GM23338 (cell line): ENCODE data around the gene HELQ. TPM values are rescaled to one million over a fixed set of nuclear protein-coding genes. Genes with fewer than 3 reads are reported as not detected.

Source experiments
- ATAC-seq: fragments of 200-7000 bp; cut with Tn5 transposase; 3 replicates; pipeline ENCODE4 v1.9.1; 2020
- DNase-seq: peaks from one replicate; pipeline ENCODE4 v3.0.0-alpha.2; 2015; ENCODE audit warnings: low spot score
- H2AFZ ChIP-seq: fragments of 200-600 bp; sonication (generic); 2 replicates; pipeline ENCODE4 v1.8.0; 2016; ENCODE audit warnings: antibody characterized with exemption, mild to moderate bottlenecking, moderate library complexity
- H3F3A ChIP-seq: fragments of 200-600 bp; sonication (generic); replicated peaks from 2 replicates; pipeline ENCODE4 v1.8.0; 2017; ENCODE audit warnings: antibody characterized with exemption, mixed run types, low read depth
- H3K27ac ChIP-seq: fragments of 200-600 bp; sonication (generic); 2 replicates; pipeline ENCODE4 v1.6.1; 2016; ENCODE audit warnings: low read depth
- H3K27me3 ChIP-seq: fragments of 200-600 bp; sonication (generic); 2 replicates; pipeline ENCODE4 v1.8.0; 2016; ENCODE audit warnings: mild to moderate bottlenecking, mixed run types, moderate library complexity; ENCODE audit not compliant: insufficient read depth
- H3K36me3 ChIP-seq: fragments of 200-600 bp; sonication (generic); 2 replicates; pipeline ENCODE4 v1.8.0; 2016; ENCODE audit warnings: mild to moderate bottlenecking; ENCODE audit not compliant: insufficient read depth
- H3K4me1 ChIP-seq: fragments of 200-600 bp; sonication (generic); 2 replicates; pipeline ENCODE4 v1.8.0; 2016; ENCODE audit warnings: mild to moderate bottlenecking, moderate library complexity; ENCODE audit not compliant: insufficient read depth
- H3K4me2 ChIP-seq: fragments of 200-600 bp; sonication (generic); 2 replicates; pipeline ENCODE4 v1.7.1; 2017; ENCODE audit warnings: mixed run types
- H3K4me3 ChIP-seq: fragments of 200-600 bp; sonication (generic); 2 replicates; pipeline ENCODE4 v1.6.1; 2016; ENCODE audit warnings: mixed run types
- H3K79me2 ChIP-seq: fragments of 200-600 bp; sonication (generic); replicated peaks from 2 replicates; pipeline ENCODE4 v1.8.0; 2017; ENCODE audit warnings: mild to moderate bottlenecking; ENCODE audit not compliant: insufficient read depth
- H3K9me2 ChIP-seq: fragments of 200-600 bp; sonication (generic); 2 replicates; pipeline ENCODE4 v1.8.0; 2017; ENCODE audit not compliant: insufficient read depth
- H4K20me1 ChIP-seq: fragments of 200-600 bp; sonication (generic); replicated peaks from 2 replicates; pipeline ENCODE4 v1.8.0; 2017; ENCODE audit warnings: mild to moderate bottlenecking; ENCODE audit not compliant: insufficient read depth
- H3K27ac Mint-ChIP-seq: 2 replicates; pipeline ENCODE4 v1.8.0; 2020; ENCODE audit warnings: inconsistent platforms, mild to moderate bottlenecking, moderate library complexity, mixed read lengths
- H3K27me3 Mint-ChIP-seq: 3 replicates; pipeline ENCODE4 v1.8.0; 2022; ENCODE audit warnings: low read depth, mild to moderate bottlenecking, moderate library complexity, mixed read lengths, inconsistent platforms; ENCODE audit not compliant: insufficient read depth, poor library complexity
- H3K36me3 Mint-ChIP-seq: 3 replicates; pipeline ENCODE4 v1.8.0; 2021; ENCODE audit warnings: low read depth, mild to moderate bottlenecking, inconsistent platforms, moderate library complexity, mixed read lengths
- H3K4me1 Mint-ChIP-seq: 3 replicates; pipeline ENCODE4 v1.8.0; 2020; ENCODE audit warnings: mild to moderate bottlenecking, inconsistent platforms, mixed read lengths
- H3K4me3 Mint-ChIP-seq: 3 replicates; pipeline ENCODE4 v1.8.0; 2021; ENCODE audit warnings: moderate library complexity, mild to moderate bottlenecking, inconsistent platforms, mixed read lengths
- H3K9me3 Mint-ChIP-seq: 3 replicates; pipeline ENCODE4 v1.8.0; 2020; ENCODE audit warnings: moderate library complexity, mild to moderate bottlenecking, inconsistent platforms, mixed read lengths
- EZH2phosphoT487 ChIP-seq: fragments of 200-600 bp; sonication (generic); IDR thresholded peaks from one replicate; pipeline ENCODE4 v1.8.1; 2018; ENCODE audit warnings: antibody characterized with exemption; ENCODE audit not compliant: unreplicated experiment
- JUNB ChIP-seq: IDR thresholded peaks from one replicate; pipeline ENCODE4 v1.6.1; 2016; ENCODE audit warnings: antibody characterized with exemption; ENCODE audit not compliant: unreplicated experiment
- STAT1 ChIP-seq: IDR thresholded peaks from one replicate; pipeline ENCODE4 v1.6.1; 2016; ENCODE audit warnings: antibody characterized with exemption; ENCODE audit not compliant: unreplicated experiment
- ZNF114 ChIP-seq: fragments of 250-450 bp; sonication (Bioruptor Pico); IDR thresholded peaks from 2 replicates; pipeline ENCODE4 v1.5.0; 2020; ENCODE audit warnings: mild to moderate bottlenecking, moderate library complexity
- ZNF331 ChIP-seq: fragments of 250-450 bp; sonication (Bioruptor Pico); IDR thresholded peaks from 2 replicates; pipeline ENCODE4 v1.5.0; 2020; ENCODE audit warnings: low read depth, mild to moderate bottlenecking, moderate library complexity
- polyA plus RNA-seq: library from polyadenylated mRNA; unstranded; fragments of >200 nt; fragmentation: Nextera tagmentation; extraction: Ambion mirVana; gene quantifications from 2 replicates; pipeline ENCODE4 v1.2.1, GENCODE V29; 2016
- total RNA-seq: library from RNA; depleted of rRNA; stranded (reverse); fragments of >200 nt; shearing (Covaris generic); gene quantifications from 2 replicates; pipeline ENCODE4 v1.2.3, GENCODE V29; 2014
- TF ChIP-seq, protein P1 (sequence below), 2 experiments: fragments of 200-600 bp in 1 of 2; sonication (generic) in 1 of 2; conservative IDR thresholded peaks; 2 replicates each; pipeline versions ENCODE4 v1.5.1 to v1.6.1; 2016 to 2017; ENCODE audit warnings: antibody characterized with exemption in 2 of 2, low read depth in 2 of 2, mild to moderate bottlenecking in 2 of 2, moderate library complexity in 1 of 2
- TF ChIP-seq, protein P2 (sequence below): IDR thresholded peaks from 2 replicates; pipeline ENCODE4 v1.6.1; 2016; ENCODE audit warnings: antibody characterized with exemption
- TF ChIP-seq, protein P3 (sequence below): IDR thresholded peaks from one replicate; pipeline ENCODE4 v1.6.1; 2018; ENCODE audit warnings: antibody characterized with exemption; ENCODE audit not compliant: unreplicated experiment
- TF ChIP-seq, protein P4 (sequence below): fragments of 250-450 bp; sonication (Bioruptor Pico); IDR thresholded peaks from 2 replicates; pipeline ENCODE4 v1.5.0; 2020; ENCODE audit warnings: mild to moderate bottlenecking, moderate library complexity

Gene HELQ
- total and polyA plus RNA-seq, 2 experiments from 2014 or later, result 6.8 to 8.1 TPM

DNA sequence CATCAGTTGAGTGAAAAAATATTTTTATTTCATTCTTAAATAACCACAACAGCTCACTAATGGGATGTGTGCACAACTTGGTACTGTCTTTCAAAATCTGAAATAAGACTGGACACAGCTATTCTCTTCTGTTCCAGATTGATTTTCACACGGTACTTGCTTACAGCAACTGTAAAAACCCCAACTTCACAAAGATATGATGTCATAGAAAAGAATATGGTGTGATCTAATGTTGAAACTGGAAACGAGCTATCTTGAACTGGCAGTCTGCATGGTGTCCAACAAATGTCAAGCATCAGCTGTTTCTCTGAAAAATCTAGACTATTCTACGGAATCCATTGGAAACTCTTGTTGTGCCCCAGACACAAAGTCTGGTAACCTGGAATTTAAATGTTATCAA is 14.7 kb downstream of the HELQ start (continued):
- TF ChIP-seq, protein P1, sequence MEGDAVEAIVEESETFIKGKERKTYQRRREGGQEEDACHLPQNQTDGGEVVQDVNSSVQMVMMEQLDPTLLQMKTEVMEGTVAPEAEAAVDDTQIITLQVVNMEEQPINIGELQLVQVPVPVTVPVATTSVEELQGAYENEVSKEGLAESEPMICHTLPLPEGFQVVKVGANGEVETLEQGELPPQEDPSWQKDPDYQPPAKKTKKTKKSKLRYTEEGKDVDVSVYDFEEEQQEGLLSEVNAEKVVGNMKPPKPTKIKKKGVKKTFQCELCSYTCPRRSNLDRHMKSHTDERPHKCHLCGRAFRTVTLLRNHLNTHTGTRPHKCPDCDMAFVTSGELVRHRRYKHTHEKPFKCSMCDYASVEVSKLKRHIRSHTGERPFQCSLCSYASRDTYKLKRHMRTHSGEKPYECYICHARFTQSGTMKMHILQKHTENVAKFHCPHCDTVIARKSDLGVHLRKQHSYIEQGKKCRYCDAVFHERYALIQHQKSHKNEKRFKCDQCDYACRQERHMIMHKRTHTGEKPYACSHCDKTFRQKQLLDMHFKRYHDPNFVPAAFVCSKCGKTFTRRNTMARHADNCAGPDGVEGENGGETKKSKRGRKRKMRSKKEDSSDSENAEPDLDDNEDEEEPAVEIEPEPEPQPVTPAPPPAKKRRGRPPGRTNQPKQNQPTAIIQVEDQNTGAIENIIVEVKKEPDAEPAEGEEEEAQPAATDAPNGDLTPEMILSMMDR (conservative IDR thresholded peaks at IDR 0.05; ENCODE audit: low read depth in 2 of 2), result no peak
- TF ChIP-seq STAT1, result no peak

DNA sequence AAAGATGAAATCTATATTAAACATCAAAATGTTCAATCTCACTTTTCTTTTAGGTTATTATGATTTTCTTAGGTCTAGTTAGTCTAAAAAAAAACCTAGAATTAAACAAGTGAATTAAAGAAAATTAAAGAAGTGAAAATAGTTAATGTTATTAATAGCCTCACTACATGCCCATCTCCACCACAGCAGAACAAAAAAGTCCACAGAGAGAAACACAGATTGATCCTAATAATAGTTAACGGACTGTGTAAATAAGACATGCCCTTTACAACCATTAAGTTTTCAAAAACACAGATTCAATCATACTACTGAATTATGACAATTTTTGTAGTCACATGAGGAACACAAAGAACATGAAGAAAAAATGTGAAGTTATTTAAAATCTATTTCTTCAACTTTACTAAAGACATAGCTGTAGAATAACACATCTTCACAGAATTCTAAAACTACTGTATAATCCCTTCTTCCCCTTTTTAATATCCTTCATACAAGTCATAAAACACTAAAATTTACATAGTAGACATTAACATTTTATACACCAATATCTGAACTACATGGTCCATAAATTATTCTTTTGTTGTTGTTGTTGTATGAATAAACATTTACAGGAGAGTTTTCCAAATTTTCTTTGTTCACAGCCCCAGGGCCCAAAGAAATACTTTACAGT is 15.3 kb downstream of the HELQ start:
- Mint-ChIP-seq H3K27ac (no peak overlapping the region), H3K27me3 (peaks cover 4% of the 10 kb centered on the region), H3K4me1 (no peaks in the 10 kb centered on the region), H3K9me3 (no peaks in the 10 kb centered on the region), H3K4me3 (no peak overlapping the region), H3K36me3 (no peaks in the 10 kb centered on the region; the same call in 1 of the 3 replicates)
- Histone ChIP-seq H3K79me2 (no peaks in the 10 kb centered on the region), H3K36me3 (0 out of 2 replicates have a peak, but pooled peaks cover 7% of the 10 kb centered on the region), H3K4me3 (no peak overlapping the region), H2AFZ (no peak overlapping the region), H3K27me3 (no peaks in the 10 kb centered on the region), H3K4me2 (no peak overlapping the region), H3K4me1 (no peaks in the 10 kb centered on the region), H3K9me2 (no peaks in the 10 kb centered on the region), H3F3A (no peaks in the 10 kb centered on the region), H4K20me1 (no peaks in the 10 kb centered on the region; the same call in 1 of the 2 replicates), H3K27ac (no peak overlapping the region)
- DNase-seq, result no peak
- ATAC-seq, result no peak
- no peak for TF ChIP-seq JUNB
- TF ChIP-seq EZH2phosphoT487, result no peak
- TF ChIP-seq, protein P2, sequence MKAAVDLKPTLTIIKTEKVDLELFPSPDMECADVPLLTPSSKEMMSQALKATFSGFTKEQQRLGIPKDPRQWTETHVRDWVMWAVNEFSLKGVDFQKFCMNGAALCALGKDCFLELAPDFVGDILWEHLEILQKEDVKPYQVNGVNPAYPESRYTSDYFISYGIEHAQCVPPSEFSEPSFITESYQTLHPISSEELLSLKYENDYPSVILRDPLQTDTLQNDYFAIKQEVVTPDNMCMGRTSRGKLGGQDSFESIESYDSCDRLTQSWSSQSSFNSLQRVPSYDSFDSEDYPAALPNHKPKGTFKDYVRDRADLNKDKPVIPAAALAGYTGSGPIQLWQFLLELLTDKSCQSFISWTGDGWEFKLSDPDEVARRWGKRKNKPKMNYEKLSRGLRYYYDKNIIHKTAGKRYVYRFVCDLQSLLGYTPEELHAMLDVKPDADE, result no peak
- TF ChIP-seq ZNF114 (CRISPR knock-in tag), result no peak
- TF ChIP-seq, protein P1 (conservative IDR thresholded peaks at IDR 0.05; ENCODE audit: low read depth in 2 of 2), result no peak
- TF ChIP-seq, protein P3, sequence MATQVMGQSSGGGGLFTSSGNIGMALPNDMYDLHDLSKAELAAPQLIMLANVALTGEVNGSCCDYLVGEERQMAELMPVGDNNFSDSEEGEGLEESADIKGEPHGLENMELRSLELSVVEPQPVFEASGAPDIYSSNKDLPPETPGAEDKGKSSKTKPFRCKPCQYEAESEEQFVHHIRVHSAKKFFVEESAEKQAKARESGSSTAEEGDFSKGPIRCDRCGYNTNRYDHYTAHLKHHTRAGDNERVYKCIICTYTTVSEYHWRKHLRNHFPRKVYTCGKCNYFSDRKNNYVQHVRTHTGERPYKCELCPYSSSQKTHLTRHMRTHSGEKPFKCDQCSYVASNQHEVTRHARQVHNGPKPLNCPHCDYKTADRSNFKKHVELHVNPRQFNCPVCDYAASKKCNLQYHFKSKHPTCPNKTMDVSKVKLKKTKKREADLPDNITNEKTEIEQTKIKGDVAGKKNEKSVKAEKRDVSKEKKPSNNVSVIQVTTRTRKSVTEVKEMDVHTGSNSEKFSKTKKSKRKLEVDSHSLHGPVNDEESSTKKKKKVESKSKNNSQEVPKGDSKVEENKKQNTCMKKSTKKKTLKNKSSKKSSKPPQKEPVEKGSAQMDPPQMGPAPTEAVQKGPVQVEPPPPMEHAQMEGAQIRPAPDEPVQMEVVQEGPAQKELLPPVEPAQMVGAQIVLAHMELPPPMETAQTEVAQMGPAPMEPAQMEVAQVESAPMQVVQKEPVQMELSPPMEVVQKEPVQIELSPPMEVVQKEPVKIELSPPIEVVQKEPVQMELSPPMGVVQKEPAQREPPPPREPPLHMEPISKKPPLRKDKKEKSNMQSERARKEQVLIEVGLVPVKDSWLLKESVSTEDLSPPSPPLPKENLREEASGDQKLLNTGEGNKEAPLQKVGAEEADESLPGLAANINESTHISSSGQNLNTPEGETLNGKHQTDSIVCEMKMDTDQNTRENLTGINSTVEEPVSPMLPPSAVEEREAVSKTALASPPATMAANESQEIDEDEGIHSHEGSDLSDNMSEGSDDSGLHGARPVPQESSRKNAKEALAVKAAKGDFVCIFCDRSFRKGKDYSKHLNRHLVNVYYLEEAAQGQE, result no peak
- TF ChIP-seq ZNF331 (CRISPR knock-in tag), result no peak
- no peak for TF ChIP-seq STAT1
- TF ChIP-seq, protein P4, sequence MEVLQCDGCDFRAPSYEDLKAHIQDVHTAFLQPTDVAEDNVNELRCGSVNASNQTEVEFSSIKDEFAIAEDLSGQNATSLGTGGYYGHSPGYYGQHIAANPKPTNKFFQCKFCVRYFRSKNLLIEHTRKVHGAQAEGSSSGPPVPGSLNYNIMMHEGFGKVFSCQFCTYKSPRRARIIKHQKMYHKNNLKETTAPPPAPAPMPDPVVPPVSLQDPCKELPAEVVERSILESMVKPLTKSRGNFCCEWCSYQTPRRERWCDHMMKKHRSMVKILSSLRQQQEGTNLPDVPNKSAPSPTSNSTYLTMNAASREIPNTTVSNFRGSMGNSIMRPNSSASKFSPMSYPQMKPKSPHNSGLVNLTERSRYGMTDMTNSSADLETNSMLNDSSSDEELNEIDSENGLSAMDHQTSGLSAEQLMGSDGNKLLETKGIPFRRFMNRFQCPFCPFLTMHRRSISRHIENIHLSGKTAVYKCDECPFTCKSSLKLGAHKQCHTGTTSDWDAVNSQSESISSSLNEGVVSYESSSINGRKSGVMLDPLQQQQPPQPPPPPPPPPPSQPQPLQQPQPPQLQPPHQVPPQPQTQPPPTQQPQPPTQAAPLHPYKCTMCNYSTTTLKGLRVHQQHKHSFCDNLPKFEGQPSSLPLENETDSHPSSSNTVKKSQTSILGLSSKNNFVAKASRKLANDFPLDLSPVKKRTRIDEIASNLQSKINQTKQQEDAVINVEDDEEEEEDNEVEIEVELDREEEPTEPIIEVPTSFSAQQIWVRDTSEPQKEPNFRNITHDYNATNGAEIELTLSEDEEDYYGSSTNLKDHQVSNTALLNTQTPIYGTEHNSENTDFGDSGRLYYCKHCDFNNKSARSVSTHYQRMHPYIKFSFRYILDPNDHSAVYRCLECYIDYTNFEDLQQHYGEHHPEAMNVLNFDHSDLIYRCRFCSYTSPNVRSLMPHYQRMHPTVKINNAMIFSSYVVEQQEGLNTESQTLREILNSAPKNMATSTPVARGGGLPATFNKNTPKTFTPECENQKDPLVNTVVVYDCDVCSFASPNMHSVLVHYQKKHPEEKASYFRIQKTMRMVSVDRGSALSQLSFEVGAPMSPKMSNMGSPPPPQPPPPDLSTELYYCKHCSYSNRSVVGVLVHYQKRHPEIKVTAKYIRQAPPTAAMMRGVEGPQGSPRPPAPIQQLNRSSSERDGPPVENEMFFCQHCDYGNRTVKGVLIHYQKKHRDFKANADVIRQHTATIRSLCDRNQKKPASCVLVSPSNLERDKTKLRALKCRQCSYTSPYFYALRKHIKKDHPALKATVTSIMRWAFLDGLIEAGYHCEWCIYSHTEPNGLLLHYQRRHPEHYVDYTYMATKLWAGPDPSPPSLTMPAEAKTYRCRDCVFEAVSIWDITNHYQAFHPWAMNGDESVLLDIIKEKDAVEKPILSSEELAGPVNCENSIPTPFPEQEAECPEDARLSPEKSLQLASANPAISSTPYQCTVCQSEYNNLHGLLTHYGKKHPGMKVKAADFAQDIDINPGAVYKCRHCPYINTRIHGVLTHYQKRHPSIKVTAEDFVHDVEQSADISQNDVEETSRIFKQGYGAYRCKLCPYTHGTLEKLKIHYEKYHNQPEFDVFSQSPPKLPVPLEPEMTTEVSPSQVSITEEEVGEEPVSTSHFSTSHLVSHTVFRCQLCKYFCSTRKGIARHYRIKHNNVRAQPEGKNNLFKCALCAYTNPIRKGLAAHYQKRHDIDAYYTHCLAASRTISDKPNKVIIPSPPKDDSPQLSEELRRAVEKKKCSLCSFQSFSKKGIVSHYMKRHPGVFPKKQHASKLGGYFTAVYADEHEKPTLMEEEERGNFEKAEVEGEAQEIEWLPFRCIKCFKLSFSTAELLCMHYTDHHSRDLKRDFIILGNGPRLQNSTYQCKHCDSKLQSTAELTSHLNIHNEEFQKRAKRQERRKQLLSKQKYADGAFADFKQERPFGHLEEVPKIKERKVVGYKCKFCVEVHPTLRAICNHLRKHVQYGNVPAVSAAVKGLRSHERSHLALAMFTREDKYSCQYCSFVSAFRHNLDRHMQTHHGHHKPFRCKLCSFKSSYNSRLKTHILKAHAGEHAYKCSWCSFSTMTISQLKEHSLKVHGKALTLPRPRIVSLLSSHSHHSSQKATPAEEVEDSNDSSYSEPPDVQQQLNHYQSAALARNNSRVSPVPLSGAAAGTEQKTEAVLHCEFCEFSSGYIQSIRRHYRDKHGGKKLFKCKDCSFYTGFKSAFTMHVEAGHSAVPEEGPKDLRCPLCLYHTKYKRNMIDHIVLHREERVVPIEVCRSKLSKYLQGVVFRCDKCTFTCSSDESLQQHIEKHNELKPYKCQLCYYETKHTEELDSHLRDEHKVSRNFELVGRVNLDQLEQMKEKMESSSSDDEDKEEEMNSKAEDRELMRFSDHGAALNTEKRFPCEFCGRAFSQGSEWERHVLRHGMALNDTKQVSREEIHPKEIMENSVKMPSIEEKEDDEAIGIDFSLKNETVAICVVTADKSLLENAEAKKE (CRISPR knock-in tag), result no peak
